Transverse colon (tissue), 4 donors: ENCODE measurements around the gene ETHE1. TPM values are rescaled to one million over a fixed set of nuclear protein-coding genes. Genes with fewer than 3 reads are reported as not detected.

ENCODE experiments used
- DNase-seq: peaks from one replicate; pipeline ENCODE4 v3.0.0-alpha.2; 2019
- H3K27ac ChIP-seq, 4 donors: fragments of 200-600 bp; sonication (generic); 2 replicates each; pipeline ENCODE4 v1.5.1; 2016 to 2018; ENCODE audit warnings: inconsistent platforms in 4 of 4
- H3K27me3 ChIP-seq: fragments of 200-600 bp; sonication (generic); 2 replicates; pipeline ENCODE4 v1.5.1; 2017; ENCODE audit warnings: inconsistent platforms
- H3K36me3 ChIP-seq, 4 donors: fragments of 200-600 bp; sonication (generic); 2 replicates each; pipeline ENCODE4 v1.5.1; 2017 to 2019; ENCODE audit warnings: inconsistent platforms in 4 of 4
- H3K4me1 ChIP-seq, 4 donors: fragments of 200-600 bp; sonication (generic); 2 replicates each; pipeline ENCODE4 v1.5.1; 2017 to 2020; ENCODE audit warnings: inconsistent platforms in 4 of 4
- H3K4me3 ChIP-seq, 4 donors: fragments of 200-600 bp; sonication (generic); 1 replicate in 1 of 4; 2 replicates in 3 of 4; pipeline versions ENCODE4 v1.5.1 to v1.6.1; 2017 to 2019; ENCODE audit warnings: inconsistent platforms in 4 of 4
- H3K9me3 ChIP-seq, 2 donors: fragments of 200-600 bp; sonication (generic); 2 replicates each; pipeline ENCODE4 v1.5.1; 2017 to 2019; ENCODE audit warnings: inconsistent platforms in 2 of 2
- EP300 ChIP-seq: sonication (generic); formaldehyde crosslinking; IDR thresholded peaks from one replicate; pipeline ENCODE4 v1.6.1; 2017; ENCODE audit warnings: antibody characterized with exemption, low read depth
- POLR2A ChIP-seq: fragments of 450-650 bp; IDR thresholded peaks from one replicate; pipeline ENCODE4 v1.6.1; 2016; ENCODE audit warnings: antibody characterized with exemption, mild to moderate bottlenecking, moderate library complexity
- POLR2AphosphoS5 ChIP-seq, 3 donors: sonication (generic); formaldehyde crosslinking; IDR thresholded peaks; one replicate each; pipeline ENCODE4 v1.6.1; 2016; ENCODE audit warnings: antibody characterized with exemption in 3 of 3
- WGBS, 2 donors: methylation state at CpG; one replicate each; pipeline ENCODE4 v1.1.5; 2018; ENCODE audit warnings: low coverage in 1 of 2; 5-methylcytosine and 5-hydroxymethylcytosine counted together
- in situ Hi-C, 4 donors: fragments of 200-750 bp; cut with MboI; loops; one replicate each; pipeline versions ENCODE4 v1.15.0 to v1.15.1; 2017; ENCODE audit warnings: low sequenced_read_pairs in 3 of 4, low pct_ligation_motif_present in 1 of 4, low pct_unique_long_range_greater_than_20kb in 1 of 4
- intact Hi-C: fragments of 100-400 bp; cut with DNase I; formaldehyde crosslinking; loops from one replicate; pipeline ENCODE4 v1.15.1; 2023; ENCODE audit warnings: low total_unique reads
- total RNA-seq, 4 donors: library from RNA; depleted of rRNA; stranded (reverse); fragments of >200 nt; gene quantifications; one replicate each; pipeline ENCODE4 v1.1.0, GENCODE V29; 2016
- TF ChIP-seq, protein P1 (sequence below), 5 experiments: fragments of 200-600 bp in 3 of 5; fragments of 450-650 bp in 2 of 5; sonication (generic) in 3 of 5; IDR thresholded peaks; 1 replicate in 2 of 5; 2 replicates in 3 of 5; pipeline ENCODE4 v1.5.1; 2016 to 2017; ENCODE audit warnings: antibody characterized with exemption in 5 of 5, inconsistent platforms in 3 of 5, mild to moderate bottlenecking in 2 of 5, moderate library complexity in 1 of 5

ETHE1 gene, protein sequence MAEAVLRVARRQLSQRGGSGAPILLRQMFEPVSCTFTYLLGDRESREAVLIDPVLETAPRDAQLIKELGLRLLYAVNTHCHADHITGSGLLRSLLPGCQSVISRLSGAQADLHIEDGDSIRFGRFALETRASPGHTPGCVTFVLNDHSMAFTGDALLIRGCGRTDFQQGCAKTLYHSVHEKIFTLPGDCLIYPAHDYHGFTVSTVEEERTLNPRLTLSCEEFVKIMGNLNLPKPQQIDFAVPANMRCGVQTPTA
- total RNA-seq = 100 to 1,000 TPM; 438 to 667 (median 458) TPM

DNA sequence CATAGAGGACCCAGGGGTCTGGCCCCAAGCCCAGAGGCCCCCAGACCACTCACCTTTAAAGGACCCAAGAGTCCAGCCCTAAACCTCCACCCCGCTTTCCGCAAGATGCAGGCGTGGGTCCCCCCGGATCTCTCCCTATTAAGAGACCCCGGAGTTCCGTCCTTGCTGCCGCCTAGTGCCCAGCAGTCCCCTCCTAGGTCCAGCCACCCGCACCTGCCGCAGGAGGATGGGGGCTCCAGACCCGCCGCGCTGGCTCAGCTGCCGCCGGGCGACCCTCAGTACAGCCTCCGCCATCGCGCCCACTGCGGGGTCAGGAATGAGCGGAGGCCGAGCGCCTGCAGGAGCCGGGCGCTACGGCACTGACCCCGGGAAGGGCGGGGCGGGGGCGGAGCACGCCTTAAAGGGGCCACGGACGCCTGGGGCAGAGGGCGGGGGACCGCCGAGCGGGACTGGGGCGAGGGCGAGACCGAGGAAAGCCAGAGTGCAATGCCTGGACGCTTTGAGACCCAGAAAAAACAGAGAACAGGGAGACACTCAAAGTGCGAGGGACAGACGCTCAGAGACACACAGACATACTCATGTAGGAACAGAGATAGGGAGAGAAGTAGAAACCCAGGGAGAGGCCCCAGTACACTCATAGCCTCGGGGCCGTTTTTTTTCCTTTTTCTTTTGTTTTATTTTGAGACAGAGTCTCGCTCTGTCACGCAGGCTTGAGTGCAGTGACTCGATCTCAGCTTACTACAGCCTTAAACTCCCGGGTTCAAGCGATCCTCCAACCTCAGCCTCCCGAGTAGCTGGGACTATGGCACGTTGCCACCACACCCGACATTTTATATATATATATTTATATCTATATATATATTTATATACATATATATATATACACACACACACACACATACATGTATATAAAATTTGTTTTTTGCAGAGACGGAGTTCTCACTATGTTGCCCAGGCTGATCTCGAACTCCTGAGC is at the start of gene ETHE1:
Gene ETHE1, minus strand, starts transcription at position 318 of the 976 bp plus-strand sequence. Its CDS starts 24 bp downstream, at position 294.
- no peak for TF ChIP-seq EP300
- TF ChIP-seq, protein P1, sequence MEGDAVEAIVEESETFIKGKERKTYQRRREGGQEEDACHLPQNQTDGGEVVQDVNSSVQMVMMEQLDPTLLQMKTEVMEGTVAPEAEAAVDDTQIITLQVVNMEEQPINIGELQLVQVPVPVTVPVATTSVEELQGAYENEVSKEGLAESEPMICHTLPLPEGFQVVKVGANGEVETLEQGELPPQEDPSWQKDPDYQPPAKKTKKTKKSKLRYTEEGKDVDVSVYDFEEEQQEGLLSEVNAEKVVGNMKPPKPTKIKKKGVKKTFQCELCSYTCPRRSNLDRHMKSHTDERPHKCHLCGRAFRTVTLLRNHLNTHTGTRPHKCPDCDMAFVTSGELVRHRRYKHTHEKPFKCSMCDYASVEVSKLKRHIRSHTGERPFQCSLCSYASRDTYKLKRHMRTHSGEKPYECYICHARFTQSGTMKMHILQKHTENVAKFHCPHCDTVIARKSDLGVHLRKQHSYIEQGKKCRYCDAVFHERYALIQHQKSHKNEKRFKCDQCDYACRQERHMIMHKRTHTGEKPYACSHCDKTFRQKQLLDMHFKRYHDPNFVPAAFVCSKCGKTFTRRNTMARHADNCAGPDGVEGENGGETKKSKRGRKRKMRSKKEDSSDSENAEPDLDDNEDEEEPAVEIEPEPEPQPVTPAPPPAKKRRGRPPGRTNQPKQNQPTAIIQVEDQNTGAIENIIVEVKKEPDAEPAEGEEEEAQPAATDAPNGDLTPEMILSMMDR (IDR thresholded peaks at IDR 0.05) = peak in 2 of 5 experiments; percentile 20 to 31
- peak; percentile 95 for TF ChIP-seq POLR2A
- TF ChIP-seq POLR2AphosphoS5 (IDR thresholded peaks at IDR 0.05) = peak; percentile 96 to 98 (median 97)
- H3K27ac ChIP-seq = peak within 1 kb of the TSS; percentile 92 to 97 (median 95)
- H3K4me1 ChIP-seq = peaks cover 7 to 67% (median 42%) of the 10 kb centered on the region in 4 donors
- DNase-seq = peak; percentile 92
- intact Hi-C loops (no loop called here), in situ Hi-C loops (no loop called here)
- peak within 1 kb of the TSS; percentile 61 to 99 (median 91) for H3K4me3 ChIP-seq
- no peaks in the 10 kb centered on the region for H3K27me3 ChIP-seq
- whole genome bisulfite sequencing, 2 donors = 4 to 8% methylated on average over 11 to 48 of the region's 54 CpGs
- no peaks in the 10 kb centered on the region for H3K9me3 ChIP-seq
- H3K36me3 ChIP-seq = no peaks in the 10 kb centered on the region

DNA sequence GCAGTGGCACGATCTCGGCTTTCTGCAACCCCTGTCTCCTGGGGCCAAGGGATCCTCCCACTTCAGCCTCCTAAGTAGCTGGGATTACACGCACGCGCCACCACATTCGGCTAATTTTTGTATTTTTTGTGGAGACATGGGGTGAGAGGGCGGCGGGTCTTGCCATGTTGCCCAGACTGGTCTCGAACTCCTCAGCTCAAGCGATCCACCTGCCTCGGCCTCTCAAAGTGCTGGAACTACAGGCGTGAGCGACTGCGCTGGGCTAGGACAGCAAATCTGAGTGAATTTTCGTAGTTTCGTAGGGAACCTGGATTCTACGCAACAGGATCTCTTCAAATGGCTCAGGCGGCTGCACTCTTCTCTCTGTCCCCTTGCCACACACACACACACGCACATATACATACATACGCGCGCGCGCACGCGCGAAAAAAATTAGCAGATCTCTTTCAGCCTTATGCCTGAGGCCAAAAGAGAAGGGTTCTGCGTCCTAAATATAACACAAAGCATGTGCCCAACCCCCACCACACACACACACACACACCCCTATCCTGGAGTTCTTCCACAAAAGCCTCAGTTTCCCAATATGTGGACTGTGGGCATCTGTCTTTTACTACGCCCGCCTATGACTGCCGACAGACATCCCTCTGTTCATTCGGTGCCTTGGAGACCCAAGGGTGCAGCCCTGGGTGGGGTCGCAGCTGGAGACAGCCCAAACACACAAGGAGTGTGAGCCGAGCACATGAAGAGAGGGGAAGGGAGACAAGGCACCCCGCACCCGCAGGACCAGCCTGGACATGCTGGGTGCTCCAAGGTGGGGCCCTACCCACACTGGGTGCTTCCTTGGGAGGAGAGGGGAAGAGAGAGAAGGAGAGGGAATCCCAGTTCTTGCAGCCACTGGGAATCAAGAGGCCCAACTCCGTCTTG is 49.2 kb upstream of the ETHE1 start:
- no peaks in the 10 kb centered on the region for H3K9me3 ChIP-seq
- TF ChIP-seq POLR2AphosphoS5 (IDR thresholded peaks at IDR 0.05) = no peak
- TF ChIP-seq, protein P1 (IDR thresholded peaks at IDR 0.05) = no peak
- TF ChIP-seq EP300 = no peak
- no peak for TF ChIP-seq POLR2A
- no peaks in the 10 kb centered on the region for H3K36me3 ChIP-seq
- H3K27ac ChIP-seq = peak overlapping the region; percentile 74 to 94 (median 86)
- no peak for DNase-seq
- peak overlapping the region in 3 of 4 donors; percentile 19 to 99 (median 72) for H3K4me3 ChIP-seq
- intact Hi-C loops (no loop called here), in situ Hi-C loops (no loop called here)
- 72 to 85% methylated on average over 19 to 37 of the region's 37 CpGs for WGBS, 2 donors
- peaks cover 5 to 33% (median 14%) of the 10 kb centered on the region in 4 donors for H3K4me1 ChIP-seq
- no peaks in the 10 kb centered on the region for H3K27me3 ChIP-seq

DNA sequence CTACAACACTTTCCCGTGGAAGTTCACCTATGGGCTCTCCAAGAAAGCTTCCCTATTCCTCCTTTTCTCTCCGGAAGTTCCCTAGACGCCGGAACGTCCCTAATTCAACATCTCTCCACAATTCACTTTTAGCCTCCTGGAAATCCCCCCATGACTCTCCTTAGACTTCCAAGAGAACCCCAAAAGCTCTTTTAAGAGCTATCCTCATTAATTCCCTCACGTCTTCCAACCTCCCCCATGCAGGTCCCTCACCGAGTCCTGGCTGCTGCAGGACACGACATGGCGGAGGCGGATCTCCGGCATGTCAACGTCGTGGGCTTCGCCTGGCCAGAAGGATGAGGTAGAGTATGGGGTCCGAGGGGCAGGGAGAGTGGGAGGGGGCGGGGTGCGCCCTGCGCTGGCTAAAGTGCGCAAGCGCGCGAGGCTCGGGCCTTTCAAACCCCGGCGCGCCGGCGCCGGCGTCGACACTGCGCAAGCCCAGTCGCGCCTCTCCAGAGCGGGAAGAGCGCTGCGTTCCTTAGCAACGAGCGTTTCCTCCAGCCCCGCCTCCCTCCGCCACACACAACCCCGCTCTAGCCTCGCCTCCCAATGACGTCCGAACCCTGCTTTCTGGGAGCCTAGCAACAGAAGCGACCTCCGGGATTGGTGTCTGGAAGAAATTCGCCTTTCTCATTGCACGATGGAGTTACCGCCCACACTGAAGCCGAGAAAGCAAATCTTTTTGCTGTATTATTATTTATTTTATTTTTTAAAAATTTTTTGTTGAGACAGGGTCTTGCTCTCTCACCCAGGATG is 48.4 kb upstream of the ETHE1 start, which contains the start of the genes PINLYP and XRCC1:
Gene PINLYP, plus strand, starts transcription at position 646 of the 795 bp plus-strand sequence. CDS start 1,391 bp downstream, outside the sequence.
Gene XRCC1, minus strand, starts transcription at position 372 of the 795 bp plus-strand sequence. Its CDS starts 69 bp downstream, at position 303.
- intact Hi-C loops = no loop called here

More for the DNA sequence above, 48.4 kb upstream of the ETHE1 start, which contains the start of the genes PINLYP and XRCC1:
- Histone ChIP-seq H3K27ac (peak within 1 kb of the TSS; percentile 81 to 94 (median 92)), H3K4me3 (peak within 1 kb of the TSS; percentile 72 to 99 (median 88)), H3K36me3 (no peaks in the 10 kb centered on the region), H3K27me3 (no peaks in the 10 kb centered on the region), H3K9me3 (no peaks in the 10 kb centered on the region), H3K4me1 (peaks cover 5 to 27% (median 12%) of the 10 kb centered on the region in 4 donors)
- in situ Hi-C loops = no loop called here
- DNase-seq = peak; percentile 98
- 0 to 1% methylated on average over 5 to 30 of the region's 51 CpGs for WGBS, 2 donors
- TF ChIP-seq POLR2A = peak; percentile 48
- TF ChIP-seq, protein P1 (IDR thresholded peaks at IDR 0.05) = no peak
- TF ChIP-seq EP300 = no peak
- TF ChIP-seq POLR2AphosphoS5 (IDR thresholded peaks at IDR 0.05) = peak; percentile 55 to 68 (median 56)
